Raji (cell line): Measurements from ENCODE around the gene SNX19.

Experiments
- POLR2A ChIP-seq: IDR thresholded peaks from 2 replicates; pipeline ENCODE4 v1.6.1; 2011; ENCODE audit warnings: low read depth, low read length, control low read depth; ENCODE audit not compliant: insufficient read depth

SNX19 gene

GRCh38 chr11:130916238-130916855 is at the start of gene SNX19:
TSS of gene SNX19 (minus strand) at chr11:130916479. CDS start at chr11:130915939, 540 bp downstream.
- peak; percentile 76 for TF ChIP-seq POLR2A

GRCh38 chr11:130964058-130964792 is 47.9 kb upstream of the SNX19 start:
- TF ChIP-seq POLR2A = no peak

- TF ChIP-seq POLR2A = no peak
These were observed 31.6 kb upstream of the SNX19 start for GRCh38 chr11:130947889-130948288.

GRCh38 chr11:130947481-130947880 is 31.2 kb upstream of the SNX19 start:
- no peak for TF ChIP-seq POLR2A

GRCh38 chr11:130947058-130947457 is 30.8 kb upstream of the SNX19 start:
- no peak for TF ChIP-seq POLR2A

- no peak for TF ChIP-seq POLR2A
These were observed 29.6 kb upstream of the SNX19 start for GRCh38 chr11:130945896-130946295.

GRCh38 chr11:130940706-130941105 is 24.4 kb upstream of the SNX19 start:
- no peak for TF ChIP-seq POLR2A

- no peak for TF ChIP-seq POLR2A
These were observed 20.8 kb upstream of the SNX19 start for GRCh38 chr11:130937051-130937450.

- no peak for TF ChIP-seq POLR2A
These were observed 15.9 kb upstream of the SNX19 start for GRCh38 chr11:130932086-130932712.

- TF ChIP-seq POLR2A = no peak
These were observed 8.5 kb upstream of the SNX19 start for GRCh38 chr11:130924750-130925149.

GRCh38 chr11:130918081-130918480 is 1.8 kb upstream of the SNX19 start:
- no peak for TF ChIP-seq POLR2A

- no peak for TF ChIP-seq POLR2A
These were observed 631 bp upstream of the SNX19 start for GRCh38 chr11:130916910-130917309.

GRCh38 chr11:130915603-130916237 is 559 bp downstream of the SNX19 start:
- TF ChIP-seq POLR2A = no peak

GRCh38 chr11:130913268-130913667 is 3.0 kb downstream of the SNX19 start:
- TF ChIP-seq POLR2A = no peak

GRCh38 chr11:130912552-130912951 is 3.7 kb downstream of the SNX19 start:
- no peak for TF ChIP-seq POLR2A

- TF ChIP-seq POLR2A = no peak
These were observed 5.0 kb downstream of the SNX19 start for GRCh38 chr11:130911306-130911705.

GRCh38 chr11:130909650-130910049 is 6.6 kb downstream of the SNX19 start:
- no peak for TF ChIP-seq POLR2A
